ENCODE results near the gene LDLRAD3. TPM values are rescaled to one million over a fixed set of nuclear protein-coding genes. Genes with fewer than 3 reads are reported as not detected.

The LDLRAD3 gene
- total and polyA plus RNA-seq, 12 donors: 5.4 to 16.7 (median 10.2) TPM

GRCh38 chr11:35969089-35970042 is 25.5 kb downstream of the LDLRAD3 start:
- Histone ChIP-seq H3K4me1 (replicated peaks in 1 of 2) (peaks cover 0 to 5% of the 10 kb centered on the region in 2 donors), H3K9me3 (replicated peaks in 1 of 3) (no peaks in the 10 kb centered on the region), H3K27ac (no peak overlapping the region), H3K36me3 (replicated peaks in 1 of 2) (no peaks in the 10 kb centered on the region), H3K4me3 (no peak overlapping the region), H3K27me3 (no peaks in the 10 kb centered on the region)
- intact Hi-C loops (cut with DNase I): no loop called here
- WGBS, 4 donors: 70 to 87% (median 75%) methylated on average over 9 to 10 of the region's 10 CpGs
- TF ChIP-seq CTCF (IDR thresholded peaks at IDR 0.05): no peak
- DNase-seq: no peak

GRCh38 chr11:35970445-35970844 is 26.6 kb downstream of the LDLRAD3 start:
- DNase-seq: no peak
- TF ChIP-seq POLR2A (IDR thresholded peaks at IDR 0.05) (no peak), CTCF (IDR thresholded peaks at IDR 0.05) (no peak)
- WGBS, 4 donors: 73 to 85% (median 84%) methylated on average over 3 of the region's 3 CpGs
- peaks cover 0 to 5% of the 10 kb centered on the region in 2 donors for H3K4me1 ChIP-seq (replicated peaks in 1 of 2)
- intact Hi-C loops (cut with DNase I): no loop called here
- H3K9me3 ChIP-seq (replicated peaks in 1 of 3): no peaks in the 10 kb centered on the region
- no peaks in the 10 kb centered on the region for H3K27me3 ChIP-seq
- no peak overlapping the region for H3K4me3 ChIP-seq
- H3K36me3 ChIP-seq (replicated peaks in 1 of 2): no peaks in the 10 kb centered on the region
- no peak overlapping the region for H3K27ac ChIP-seq

DNA sequence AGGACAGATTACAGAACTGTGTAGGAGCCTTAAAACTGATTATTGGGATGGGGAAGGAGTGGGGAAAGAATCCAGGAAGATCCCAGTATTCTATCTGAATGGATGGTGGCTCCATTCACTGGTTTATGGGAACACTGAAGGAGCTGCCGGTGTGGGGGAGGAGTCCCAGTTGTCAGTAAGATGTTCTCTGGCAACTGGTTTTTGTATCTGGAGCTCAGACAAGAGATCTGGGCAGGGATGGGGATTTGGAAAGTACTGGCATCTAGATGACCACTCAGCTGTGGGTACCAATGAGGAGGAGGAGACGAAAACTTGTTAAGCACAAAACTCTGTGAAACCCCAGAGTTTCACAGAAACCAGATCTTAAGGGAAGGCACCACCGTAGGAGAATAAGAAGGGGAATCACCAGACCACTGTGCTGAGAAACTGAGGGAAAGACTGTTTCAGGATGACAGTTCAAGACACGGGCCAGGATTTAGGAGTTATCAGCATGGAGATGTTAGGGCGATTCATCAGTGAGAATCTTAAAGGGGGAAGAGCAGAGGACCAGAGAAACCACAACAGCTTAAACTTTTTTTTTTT is 28.1 kb downstream of the LDLRAD3 start:
- intact Hi-C loops (cut with DNase I): no loop called here
- no peak for DNase-seq
- Histone ChIP-seq H3K36me3 (replicated peaks in 1 of 2) (no peaks in the 10 kb centered on the region), H3K9me3 (replicated peaks in 1 of 3) (no peaks in the 10 kb centered on the region), H3K4me3 (no peak overlapping the region), H3K27me3 (no peaks in the 10 kb centered on the region), H3K4me1 (replicated peaks in 1 of 2) (peaks cover 0 to 5% of the 10 kb centered on the region in 2 donors), H3K27ac (no peak overlapping the region)
- WGBS, 4 donors: 90 to 95% (median 92%) methylated on average over 5 of the region's 5 CpGs
- TF ChIP-seq POLR2A (IDR thresholded peaks at IDR 0.05) (no peak), CTCF (IDR thresholded peaks at IDR 0.05) (no peak)

DNA sequence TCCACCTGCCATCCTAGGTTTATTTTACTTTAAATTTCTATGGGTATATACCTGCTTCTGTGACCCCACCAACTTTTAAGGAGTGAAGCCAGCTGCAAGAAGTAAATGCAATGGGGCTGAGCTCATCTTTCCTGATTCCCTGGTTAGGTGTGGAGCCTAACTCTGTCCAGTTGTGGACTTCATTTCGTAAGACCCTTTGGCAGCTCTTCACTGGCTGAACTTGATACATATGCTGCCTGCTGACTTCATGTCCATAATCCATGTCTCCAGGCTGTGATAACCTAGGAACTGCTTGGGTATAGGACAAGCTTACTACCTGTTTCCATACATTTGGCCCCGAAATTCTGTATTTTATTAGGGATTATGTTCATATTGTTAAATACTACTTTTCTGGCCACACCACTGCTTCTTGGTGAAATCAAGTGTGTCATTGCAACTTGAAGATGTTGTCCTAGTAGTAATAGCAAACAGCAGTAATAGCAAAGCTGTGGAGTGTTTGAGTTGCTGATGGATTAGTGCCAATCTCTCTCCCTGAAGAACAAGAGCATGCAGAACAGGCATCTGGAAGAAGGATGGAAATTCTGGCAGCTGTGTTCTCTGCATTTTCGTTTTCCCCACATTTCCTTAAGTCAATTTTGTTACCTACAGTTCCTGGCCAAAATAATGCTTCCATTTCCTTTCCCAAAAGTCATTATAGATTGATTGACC is 31.2 kb downstream of the LDLRAD3 start:
- Histone ChIP-seq H3K27ac (no peak overlapping the region), H3K27me3 (no peaks in the 10 kb centered on the region), H3K36me3 (replicated peaks in 1 of 2) (no peaks in the 10 kb centered on the region), H3K4me1 (replicated peaks in 1 of 2) (no peaks in the 10 kb centered on the region), H3K9me3 (replicated peaks in 1 of 3) (no peaks in the 10 kb centered on the region), H3K4me3 (no peak overlapping the region)
- TF ChIP-seq POLR2A (IDR thresholded peaks at IDR 0.05): no peak
- no peak for DNase-seq
- intact Hi-C loops (cut with DNase I): no loop called here
- WGBS, 4 donors: 84 to 88% (median 86%) methylated on average over 3 of the region's 3 CpGs

All from adrenal gland (tissue), 12 donors.